ENCODE measurements around the gene DDX1. TPM values are rescaled to one million over a fixed set of nuclear protein-coding genes. Genes with fewer than 3 reads are reported as not detected.
A peak's percentile ranks its signal among the peaks of the same experiment; 100 is the strongest.

The DDX1 gene
- total RNA-seq, 2 donors from 2014 or later = 94.5 to 122 TPM

DNA sequence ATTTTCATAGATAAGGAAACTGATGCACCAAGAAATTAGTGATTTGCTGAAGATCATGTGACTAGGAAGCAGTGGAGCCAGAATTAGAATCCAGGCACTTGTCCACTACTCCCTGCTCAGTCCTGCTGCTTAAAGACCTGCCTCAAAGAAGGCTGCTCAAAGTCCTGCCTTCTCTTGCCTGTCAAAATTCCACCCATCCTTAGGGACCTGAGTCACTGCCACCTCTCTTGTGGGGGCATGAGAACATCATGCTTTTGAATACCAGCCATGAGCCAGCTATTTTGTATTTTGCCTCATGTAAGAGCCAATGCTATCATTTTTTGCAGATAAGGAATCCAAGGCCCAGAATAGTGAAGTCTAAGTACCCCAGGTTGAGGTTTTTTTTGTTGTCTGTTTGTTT is 47.1 kb downstream of the DDX1 start:
- ATAC-seq = peak in 1 of 2 donors; percentile 71
- DNase-seq = no peak
- intact Hi-C loops (cut with DNase I) = loop anchor here (5.0 to 10.0 kb wide), 5 partner anchors 276 to 969 kb away; no protein-coding TSS in a partner anchor

DNA sequence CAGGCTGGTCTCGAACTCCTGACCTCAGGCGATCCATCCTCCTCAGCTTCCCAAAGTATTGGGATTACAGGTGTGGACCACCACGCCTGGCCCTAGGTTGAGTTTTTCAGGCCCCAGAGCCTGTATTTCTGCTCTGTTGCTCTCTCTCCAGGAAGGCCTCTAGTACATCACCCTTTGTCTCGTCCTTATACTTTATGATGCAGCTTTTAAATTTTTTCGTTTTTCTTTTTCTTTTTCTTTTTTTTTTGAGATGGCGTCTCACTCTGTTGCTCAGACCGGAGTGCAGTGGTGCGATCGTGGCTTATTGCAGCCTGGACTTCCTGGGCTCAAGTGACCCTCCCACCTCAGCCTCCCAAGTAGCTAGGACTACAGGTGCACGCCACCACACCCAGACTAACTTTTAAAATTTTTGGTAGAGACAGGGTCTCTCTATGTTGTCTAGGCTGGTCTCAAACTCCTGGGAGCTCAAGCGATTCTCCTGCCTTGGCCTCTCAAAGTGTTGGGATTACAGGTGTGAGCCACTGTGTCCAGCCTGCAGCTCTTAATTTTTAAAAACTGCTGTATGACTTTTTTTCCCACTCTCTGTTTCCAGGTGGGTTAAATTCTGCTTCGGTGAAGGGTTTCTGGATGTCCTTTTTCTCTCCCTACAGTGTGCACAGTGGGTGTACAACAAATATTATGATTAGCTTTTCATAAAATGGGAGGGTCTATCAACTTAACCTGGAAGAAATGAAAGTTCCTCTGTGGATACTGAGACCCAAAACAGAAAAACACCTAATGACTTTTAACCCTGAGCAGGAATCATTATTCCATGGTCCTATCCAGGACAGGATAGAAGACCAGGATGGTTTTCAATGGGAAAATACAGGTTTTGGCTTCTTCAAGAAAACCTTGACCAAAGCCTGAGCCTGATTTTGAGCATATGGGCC is 47.9 kb downstream of the DDX1 start:
- DNase-seq = no peak
- ATAC-seq = no peak
- intact Hi-C loops (cut with DNase I) = loop anchor here (5.0 to 10.0 kb wide), 6 partner anchors 275 to 968 kb away; no protein-coding TSS in a partner anchor

DNA sequence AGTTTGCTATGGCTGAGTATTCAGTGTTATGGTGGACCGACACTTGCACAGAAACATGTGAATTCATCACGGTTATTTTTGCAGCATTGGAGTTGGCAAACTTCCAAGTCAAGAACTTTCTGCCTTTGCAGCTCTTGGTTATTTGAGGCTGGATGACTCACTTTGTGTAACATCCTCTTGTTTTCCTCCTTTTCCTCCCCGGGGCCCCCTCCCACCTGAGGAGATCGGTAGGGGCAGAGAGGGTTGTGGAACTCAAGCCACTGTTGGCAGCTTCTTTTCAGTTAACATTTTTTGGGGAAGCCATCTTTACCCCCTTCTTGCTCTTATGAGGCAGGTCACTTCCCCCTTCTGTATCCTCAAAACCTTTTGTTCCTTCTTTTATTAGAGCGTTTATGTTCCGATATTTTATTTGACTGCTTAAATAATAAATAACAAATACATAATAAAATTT is 48.6 kb downstream of the DDX1 start:
- peak; percentile 40 for DNase-seq
- intact Hi-C loops (cut with DNase I) = loop anchor here in 1 of 2 donors (10.0 kb wide), 1 partner anchor 645 kb away; no protein-coding TSS in a partner anchor
- ATAC-seq = peak; percentile 33 to 34

DNA sequence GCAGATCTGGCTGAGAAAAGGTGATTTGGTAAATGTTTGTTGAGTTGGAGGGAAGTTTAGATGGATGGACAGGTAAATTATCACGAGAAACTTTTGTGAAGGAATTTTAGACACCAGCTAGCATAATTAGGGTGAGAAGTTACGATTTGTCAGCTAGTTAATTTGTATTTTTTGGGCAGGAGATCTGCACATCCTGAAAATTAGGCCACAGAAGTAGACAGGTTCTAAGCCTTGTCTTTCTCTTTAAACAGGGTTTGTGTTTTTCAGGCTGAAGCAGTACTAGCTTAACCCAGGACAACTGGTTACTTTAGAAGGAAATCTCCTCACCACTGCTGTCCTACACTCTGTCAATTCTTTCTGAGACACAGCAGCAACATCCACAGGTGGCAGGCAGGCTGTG is 49.1 kb downstream of the DDX1 start:
- ATAC-seq = no peak
- intact Hi-C loops (cut with DNase I) = loop anchor here in 1 of 2 donors (10.0 kb wide), 1 partner anchor 644 kb away; no protein-coding TSS in a partner anchor

DNA sequence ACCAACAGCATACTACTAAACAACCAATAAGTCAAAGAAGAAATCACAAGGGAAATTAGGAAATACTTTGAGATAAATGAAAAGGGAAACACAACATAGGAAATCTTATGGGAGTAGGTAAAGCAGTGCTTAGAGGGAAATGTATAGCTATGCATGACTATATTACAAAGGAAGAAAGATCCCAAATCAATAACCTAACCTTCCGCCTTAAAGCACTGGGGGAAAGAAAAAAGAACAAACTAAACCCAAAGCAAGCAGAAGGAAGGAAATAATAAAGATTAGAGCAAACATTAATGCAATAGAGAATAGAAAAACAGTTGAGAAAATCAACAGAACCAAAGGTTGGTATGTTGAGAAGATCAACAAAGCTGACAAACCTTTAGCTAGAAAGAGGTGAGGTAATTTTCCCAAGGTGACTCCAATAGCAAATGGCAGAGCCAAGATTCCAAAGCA is 49.9 kb downstream of the DDX1 start:
- ATAC-seq (no peak), DNase-seq (no peak)
- intact Hi-C loops (cut with DNase I) = loop anchor here in 1 of 2 donors (10.0 kb wide), 1 partner anchor 643 kb away; no protein-coding TSS in a partner anchor

More for the DNA sequence above, 49.1 kb downstream of the DDX1 start:
- DNase-seq = no peak

DNA sequence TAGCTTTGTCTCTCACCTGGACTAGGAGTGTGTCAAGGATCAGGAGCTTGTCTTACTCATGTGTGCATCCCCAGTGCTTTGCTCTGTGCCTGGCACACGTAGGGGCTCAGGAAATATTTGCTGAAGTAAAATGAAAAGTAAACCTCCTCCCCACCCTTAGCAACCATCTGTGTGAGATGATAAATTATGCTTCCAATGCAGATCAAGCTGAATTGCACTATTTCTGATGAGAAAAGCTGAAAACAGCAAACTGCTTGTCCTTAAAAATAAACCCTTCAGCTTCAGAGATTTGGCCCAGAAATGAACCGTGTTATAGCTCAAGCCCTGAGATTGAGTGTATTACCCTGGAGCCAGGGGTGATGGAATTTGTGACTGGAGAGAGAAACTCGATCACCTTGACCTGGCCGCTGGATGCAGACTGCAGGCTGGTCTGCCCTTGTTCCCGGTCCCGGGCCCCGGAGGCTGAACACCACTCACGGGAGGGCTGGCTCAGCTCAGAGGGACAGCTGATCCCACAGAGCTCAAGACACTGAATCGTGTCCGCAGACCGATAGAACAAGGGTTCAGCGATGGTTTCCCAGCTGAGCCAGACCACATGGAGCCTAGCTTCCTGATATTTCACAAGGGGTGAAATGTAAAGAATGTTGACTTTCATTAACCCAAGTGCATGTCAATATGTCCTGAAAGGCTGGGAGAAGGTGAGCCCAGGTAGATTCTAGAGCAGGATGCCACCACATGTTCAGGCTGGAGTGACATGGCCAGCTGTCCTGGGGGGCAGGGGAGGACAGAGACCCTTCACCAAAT is 50.5 kb downstream of the DDX1 start:
- intact Hi-C loops (cut with DNase I) = loop anchor here in 1 of 2 donors (10.0 kb wide), 1 partner anchor 643 kb away; no protein-coding TSS in a partner anchor
- no peak for ATAC-seq
- no peak for DNase-seq

DNA sequence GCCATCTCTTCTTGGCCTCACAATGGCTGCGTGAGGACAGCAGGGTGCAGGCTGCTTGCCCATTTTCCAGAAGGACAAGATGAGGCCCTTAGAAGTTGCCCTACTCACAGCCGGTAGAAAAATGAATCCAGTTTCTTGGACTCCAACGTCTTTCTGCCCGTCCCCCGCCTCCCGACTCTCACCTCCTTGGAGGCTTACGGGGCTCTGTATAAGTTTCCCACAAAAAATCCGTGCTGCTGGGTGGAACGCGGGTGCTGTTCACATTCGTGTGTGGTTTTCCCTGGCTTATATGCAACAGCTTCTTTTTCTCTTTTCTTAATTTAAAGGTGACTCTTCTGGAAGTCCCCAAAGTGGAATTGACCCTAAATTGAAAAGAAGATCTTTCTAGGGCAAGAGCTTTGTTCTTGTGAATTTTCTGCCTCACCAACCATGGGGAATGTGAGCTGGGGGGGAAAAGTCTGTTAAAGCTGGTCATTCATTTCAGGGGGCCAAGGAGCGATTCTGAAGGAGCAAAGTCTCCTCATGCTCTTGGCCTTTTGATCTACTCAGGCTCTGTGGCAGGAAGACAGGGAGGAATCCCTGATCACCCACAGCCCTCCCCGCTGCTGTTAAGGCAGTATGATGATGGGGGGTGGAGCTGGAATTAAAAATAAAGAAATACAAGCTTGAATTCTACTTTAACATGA is 51.3 kb downstream of the DDX1 start:
- DNase-seq (no peak), ATAC-seq (no peak)
- intact Hi-C loops (cut with DNase I) = loop anchor here in 1 of 2 donors (10.0 kb wide), 1 partner anchor 642 kb away; no protein-coding TSS in a partner anchor

DNA sequence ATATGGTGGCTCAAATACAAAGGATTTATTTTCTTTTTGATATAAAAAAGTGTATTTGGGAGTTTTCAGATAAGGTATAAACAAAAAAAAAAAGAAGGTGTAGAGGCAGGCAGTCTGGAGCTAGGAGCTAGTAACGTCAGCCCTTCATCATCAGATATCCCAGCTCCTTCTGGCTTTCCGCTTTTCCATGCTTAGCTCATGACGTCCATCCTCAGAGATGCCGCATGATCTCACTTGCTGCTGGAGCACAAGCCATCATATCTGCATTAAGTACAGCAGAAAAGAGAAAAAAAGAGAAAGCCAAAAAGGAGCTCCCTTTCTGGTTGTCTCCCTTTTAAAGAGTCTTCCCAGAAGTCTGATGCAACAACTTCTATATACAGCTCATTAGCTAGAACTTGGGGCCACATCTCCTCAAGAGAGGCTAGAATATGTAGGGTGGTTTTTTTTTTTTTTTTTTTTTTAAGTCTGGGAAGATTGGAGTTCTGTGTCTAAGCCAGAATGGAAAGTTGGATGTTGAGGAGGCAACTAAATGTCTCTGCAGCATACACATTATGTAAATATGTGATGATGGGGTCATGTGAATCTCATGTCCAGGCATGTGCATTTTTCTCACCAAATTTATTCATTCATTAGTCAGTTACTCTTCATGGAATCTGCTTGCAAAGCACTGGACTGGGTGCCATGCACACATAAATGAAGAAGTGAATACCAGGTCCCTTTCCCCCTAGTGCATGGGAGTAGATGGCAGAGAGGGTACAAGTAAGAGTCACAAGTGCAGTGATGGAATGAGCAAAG is 52.3 kb downstream of the DDX1 start:
- intact Hi-C loops (cut with DNase I) = loop anchor here in 1 of 2 donors (10.0 kb wide), 1 partner anchor 641 kb away; no protein-coding TSS in a partner anchor
- DNase-seq (no peak), ATAC-seq (no peak)

DNA sequence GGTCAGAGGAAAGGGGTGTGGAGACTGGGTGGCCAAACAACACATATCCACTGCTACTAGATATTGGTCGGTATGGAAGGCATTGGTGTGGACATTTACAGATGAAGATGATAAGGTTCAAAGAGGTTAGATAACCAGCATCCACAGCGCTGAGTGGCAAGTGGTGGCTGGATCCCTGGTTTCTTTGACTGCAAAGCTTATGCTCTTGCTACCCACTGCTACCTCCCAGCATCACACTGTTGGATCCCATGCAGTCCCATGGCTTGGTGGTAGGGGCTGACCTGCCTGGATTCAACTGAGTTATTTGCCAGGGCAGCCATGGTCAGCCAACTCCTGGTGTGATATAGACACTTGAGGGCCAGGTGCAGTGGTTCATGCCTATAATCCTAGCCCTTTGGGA is 53.6 kb downstream of the DDX1 start:
- intact Hi-C loops (cut with DNase I) = loop anchor here in 1 of 2 donors (10.0 kb wide), 1 partner anchor 640 kb away; no protein-coding TSS in a partner anchor
- no peak for ATAC-seq

DNA sequence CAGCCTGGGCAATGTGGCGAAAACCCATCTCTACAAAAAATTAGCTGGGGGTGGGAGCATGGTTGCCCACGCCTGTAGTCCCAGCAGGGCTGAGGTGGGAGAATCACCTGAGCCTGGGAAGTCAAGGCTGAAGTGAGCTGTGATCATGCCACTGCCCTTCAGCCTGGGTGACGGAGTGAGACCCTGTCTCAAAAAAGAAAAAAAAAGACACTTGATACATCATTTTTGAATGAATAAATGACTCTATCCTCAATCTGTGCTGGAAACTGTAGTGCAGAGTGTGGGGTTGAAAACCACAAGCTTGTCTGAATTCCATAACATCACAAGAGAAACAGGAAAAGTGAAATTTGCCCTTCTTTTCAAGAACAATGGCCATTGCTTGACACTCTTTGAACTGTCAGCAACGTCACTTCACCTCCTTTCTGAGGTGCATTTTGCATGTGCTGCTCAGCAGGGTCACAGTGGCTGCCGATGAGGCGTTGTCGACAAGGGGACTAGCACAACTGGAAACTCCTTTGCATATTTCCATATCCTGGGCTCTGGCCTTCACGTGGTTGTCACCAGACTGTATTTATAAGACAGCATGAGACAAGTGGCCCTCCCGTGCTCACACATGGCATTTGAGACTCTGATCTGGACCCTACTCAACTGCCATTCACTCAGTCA is 54.2 kb downstream of the DDX1 start:
- intact Hi-C loops (cut with DNase I) = loop anchor here in 1 of 2 donors (10.0 kb wide), 1 partner anchor 639 kb away; no protein-coding TSS in a partner anchor
- ATAC-seq (no peak), DNase-seq (no peak)

More for the DNA sequence above, 53.6 kb downstream of the DDX1 start:
- DNase-seq = no peak

DNA sequence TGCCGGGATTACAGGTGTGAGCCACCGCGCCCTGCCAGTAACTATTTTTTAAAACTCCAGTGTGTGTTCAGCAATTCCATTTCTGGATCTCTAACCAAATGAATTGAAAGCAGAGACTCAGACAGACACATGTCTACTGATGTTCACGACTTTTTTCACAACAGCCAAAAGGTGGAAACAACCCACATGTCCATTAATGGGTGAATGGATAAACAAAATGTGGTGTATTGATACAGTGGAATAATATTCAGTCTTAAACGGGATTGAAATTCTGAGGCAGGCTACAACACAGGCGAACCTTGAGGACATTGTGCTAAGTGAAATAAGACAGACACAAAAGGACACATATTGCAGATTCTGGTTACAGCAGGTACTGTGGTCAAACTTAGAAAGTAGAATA is 55.0 kb downstream of the DDX1 start:
- ATAC-seq (no peak), DNase-seq (no peak)
- intact Hi-C loops (cut with DNase I) = loop anchor here in 1 of 2 donors (10.0 kb wide), 1 partner anchor 638 kb away; no protein-coding TSS in a partner anchor

DNA sequence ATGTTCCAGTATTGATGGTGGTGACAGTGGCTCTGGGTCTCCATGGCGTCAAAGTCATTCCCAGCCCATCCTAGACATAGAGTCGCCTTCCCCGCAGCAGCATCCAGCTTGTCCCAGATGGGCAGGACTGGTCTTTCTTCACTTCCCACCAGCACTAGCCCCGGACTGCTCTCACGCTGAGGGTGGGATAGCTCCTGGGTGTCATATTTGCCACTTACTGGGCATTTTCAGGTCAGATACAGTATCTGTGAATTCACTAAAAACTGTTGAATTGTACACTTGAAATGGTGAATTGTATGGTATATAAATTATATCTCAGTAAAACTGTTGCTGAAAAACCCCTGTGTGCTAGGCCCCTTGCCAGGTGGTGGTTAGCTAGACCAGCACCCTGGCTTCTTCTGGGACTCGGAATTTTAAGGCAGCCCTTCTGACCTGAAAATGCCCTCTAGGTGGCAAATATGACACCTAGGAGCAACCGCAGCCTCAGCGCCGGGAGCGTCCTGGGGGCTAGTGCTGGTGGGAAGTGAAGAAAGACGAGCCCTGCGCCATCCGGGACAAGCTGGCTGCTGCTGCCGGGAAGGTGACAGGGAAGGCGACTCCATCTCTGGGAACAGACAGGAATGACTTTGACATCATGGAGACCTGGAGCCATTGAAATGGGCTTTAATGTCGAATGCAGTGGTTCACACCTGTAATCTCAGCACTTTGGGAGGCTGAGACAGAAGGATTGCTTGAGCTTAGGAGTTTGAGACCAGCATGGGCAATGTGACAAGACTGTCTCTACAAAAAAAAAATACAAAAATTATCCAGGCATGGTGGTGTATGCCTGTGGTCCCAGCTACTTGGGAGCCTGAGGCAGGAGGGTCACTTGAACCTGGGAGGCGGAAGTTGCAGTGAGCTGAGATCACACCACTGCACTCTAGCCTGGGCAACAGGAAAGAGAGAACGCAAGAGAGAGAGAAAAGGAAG is 56.2 kb downstream of the DDX1 start:
- ATAC-seq = no peak
- intact Hi-C loops (cut with DNase I) = loop anchor here in 1 of 2 donors (10.0 kb wide), 1 partner anchor 637 kb away; no protein-coding TSS in a partner anchor
- no peak for DNase-seq

DNA sequence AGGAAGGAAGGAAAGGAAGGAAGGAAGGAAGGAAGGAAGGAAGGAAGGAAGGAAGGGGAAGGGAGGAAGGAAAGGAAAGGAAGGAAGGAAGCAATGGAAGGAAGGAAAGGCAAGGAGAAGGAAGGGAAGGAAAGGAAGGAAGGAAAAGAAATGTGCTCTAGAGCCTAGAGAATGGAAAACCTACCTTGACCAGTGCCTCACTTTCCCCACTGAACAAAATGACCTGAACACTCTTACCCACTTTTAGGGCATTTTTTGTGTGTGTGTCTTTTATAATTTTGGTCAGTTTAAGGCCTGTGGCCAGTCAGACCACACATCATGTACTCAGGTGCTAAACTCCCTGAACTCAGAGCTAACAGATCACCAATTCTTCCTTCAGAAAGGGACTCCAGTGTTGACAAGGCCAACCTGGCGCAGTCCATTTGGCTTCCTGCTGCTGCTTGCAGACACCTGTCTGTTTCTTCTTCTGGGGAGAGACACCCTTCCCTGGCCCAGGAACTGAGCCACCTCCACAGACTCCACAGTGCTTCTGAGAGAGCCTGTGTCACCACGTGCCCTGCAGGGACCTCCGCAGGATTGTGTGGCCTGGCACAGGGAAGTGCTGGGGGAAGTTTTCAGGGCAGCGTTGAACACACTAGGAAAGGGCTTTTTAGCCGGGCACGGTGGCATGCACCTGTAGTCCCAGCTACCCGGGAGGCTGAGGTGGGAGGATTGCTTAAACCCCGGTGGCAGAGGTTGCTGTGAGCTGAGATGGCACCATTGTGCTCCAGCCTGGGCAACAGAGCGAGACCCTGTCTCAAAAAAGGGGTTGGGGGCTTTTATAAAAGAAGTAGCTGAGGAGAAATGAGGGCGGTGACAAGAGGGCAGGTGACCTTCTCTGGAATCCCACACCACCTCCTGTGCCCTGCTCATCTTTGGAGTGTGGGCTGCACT is 57.2 kb downstream of the DDX1 start:
- DNase-seq = no peak
- intact Hi-C loops (cut with DNase I) = loop anchor here in 1 of 2 donors (10.0 kb wide), 1 partner anchor 636 kb away; no protein-coding TSS in a partner anchor
- no peak for ATAC-seq

DNA sequence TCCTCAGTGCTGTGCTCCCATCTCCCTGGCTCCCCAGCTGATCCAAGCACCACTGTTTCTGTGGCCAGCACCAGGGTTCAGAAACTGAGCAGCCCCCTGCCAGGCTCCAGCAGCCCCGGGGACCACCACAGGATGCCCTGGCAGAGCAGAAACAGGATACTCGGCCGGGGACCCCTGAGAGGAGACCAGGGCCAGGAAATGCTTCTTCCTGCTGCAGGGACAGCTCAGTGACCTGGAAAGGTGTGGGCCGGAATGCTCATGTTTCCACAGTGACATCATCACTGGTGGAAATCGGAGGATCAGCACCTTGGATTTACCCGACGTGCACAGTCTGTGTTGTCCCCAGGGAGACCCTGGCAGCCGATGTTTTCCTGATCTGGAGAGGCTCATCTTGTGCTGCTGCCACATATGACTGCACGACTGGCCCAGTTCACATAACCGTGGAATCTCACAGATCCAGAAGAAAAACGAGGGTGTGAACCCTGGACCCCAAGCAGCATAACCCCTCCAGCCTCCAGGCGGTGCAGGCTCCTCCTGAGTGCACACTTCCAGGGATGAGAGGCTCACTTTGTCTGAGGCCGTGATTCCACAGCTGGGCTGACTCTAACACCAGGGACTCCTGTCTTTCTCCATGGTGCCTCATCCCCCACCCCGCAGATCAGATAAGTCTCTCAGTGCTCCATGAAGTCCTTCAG is 58.0 kb downstream of the DDX1 start:
- DNase-seq = no peak
- ATAC-seq = no peak
- intact Hi-C loops (cut with DNase I) = loop anchor here in 1 of 2 donors (10.0 kb wide), 1 partner anchor 635 kb away; no protein-coding TSS in a partner anchor
